Renal pelvis (tissue), 4 donors: Measurements from ENCODE around the gene FHIT. TPM values are rescaled to one million over a fixed set of nuclear protein-coding genes. Genes with fewer than 3 reads are reported as not detected.

Experiments
- DNase-seq: peaks from one replicate; pipeline ENCODE4 v3.0.0-alpha.2; 2013
- polyA plus RNA-seq, 3 donors: library from polyadenylated mRNA; unstranded; fragments of 120-200 nt; gene quantifications; one replicate each; pipeline ENCODE4 v1.2.1, GENCODE V29; 2013; ENCODE audit not compliant: insufficient read length in 3 of 3

FHIT gene
- polyA plus RNA-seq, 3 donors: 22.3 to 28.2 (median 25.5) TPM

- no peak for DNase-seq
Measured at GRCh38 chr3:60055765-60056164, 1195.5 kb downstream of the FHIT start.

GRCh38 chr3:60053526-60054265 is 1197.6 kb downstream of the FHIT start:
- no peak for DNase-seq

GRCh38 chr3:60048447-60048848 is 1202.8 kb downstream of the FHIT start:
- no peak for DNase-seq

GRCh38 chr3:60047426-60048200 is 1203.6 kb downstream of the FHIT start:
- DNase-seq: no peak

GRCh38 chr3:60046210-60046609 is 1205.0 kb downstream of the FHIT start:
- DNase-seq: no peak

DNA sequence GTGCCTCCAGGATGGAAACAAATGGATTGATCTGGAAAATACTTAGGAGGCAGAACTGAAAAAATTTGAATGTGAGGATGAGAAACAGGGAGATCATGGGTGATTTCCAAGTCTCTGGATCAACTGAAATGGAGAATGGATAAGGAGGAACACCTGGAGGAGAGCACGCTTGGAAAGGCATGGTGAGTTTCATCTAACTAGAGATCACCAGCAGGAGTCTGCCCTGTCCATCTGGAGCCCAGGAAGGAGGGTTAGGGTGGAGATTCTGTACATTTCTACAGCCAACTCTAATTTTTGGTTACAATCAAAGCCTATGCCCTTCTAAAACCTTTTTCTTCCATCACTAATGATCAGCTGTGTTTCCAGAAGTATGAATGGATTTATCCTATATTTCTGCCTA is 1205.6 kb downstream of the FHIT start:
- no peak for DNase-seq

DNA sequence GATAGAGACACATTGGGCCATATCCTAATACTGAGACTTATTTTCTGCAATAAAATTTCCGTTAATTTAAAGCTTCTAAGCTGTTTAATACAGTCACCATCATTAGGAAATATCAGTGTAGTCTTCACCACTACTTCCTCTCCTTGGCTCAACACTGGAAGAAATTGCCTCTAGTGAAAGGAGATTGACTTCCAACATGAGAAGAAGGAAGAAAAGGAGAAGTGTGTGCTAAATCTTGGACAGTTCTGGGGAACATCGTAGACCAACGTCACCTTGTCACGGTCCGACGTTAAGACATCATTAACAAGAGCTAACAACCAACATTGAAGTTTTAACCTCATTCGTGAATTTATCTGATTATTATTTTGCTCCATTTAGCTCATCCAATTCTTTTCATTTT is 1214.4 kb downstream of the FHIT start:
- DNase-seq: no peak

DNA sequence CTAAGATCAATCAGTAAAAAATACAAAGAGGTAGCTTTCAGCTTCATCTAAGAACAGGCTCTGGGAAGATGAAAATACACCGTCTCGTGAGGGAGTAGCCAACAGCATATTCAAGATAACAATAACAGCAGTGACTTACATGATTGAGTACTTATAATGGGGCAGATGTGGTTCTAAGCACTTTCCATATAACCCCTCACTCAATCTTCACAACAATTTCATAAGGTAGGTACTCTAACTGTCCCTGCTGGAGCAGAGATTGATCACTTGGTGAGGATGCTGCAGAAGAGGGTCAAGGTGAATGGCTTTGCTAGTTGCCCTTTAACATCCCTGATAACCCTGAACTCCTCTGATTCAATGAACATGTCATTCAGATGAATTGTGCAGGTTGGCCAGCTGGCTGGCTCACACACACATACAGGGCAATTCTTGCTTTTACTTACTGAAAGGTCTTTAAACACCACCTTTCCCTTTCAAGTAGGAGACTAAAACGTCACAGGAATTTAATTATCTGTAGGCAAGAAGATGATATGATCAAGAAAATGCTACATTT is 1217.3 kb downstream of the FHIT start:
- no peak for DNase-seq

DNA sequence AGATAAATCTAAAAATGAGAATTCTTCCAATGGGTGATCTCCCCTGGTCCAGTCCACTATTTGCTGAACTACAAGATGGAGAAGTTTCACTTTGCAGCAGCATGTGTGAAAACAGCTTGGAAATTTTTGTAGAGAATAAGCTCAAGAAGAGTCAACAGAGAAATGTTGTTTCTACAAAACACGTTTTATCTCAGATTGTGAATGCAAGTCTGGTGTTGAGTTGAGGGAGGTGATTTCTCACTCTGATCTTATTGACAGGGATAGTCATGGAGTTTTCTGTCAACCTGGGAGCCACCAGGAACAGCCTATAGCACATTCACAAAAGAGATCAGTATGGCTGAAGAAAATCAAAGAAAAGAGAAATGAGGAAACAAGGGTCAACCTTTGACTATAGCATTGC is 1220.3 kb downstream of the FHIT start:
- DNase-seq: no peak

DNA sequence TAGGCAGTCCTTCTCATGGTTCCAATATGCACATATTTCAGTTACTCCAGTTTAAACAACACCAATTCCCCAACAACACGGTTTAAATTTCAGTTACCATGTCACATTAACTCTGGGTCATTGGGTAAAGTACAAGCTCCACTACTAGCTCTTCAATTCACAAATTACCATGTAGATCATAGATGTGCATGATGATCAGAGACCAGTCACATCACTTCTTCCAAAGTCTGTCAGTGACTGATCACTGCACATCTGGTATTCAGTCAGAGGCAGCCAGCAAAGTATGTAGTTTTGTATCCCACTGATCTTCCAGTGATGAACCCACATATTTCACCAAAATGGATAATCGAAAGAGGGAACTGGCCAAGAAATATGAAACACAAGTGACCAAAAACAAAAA is 1223.0 kb downstream of the FHIT start:
- no peak for DNase-seq

GRCh38 chr3:60027335-60027734 is 1223.9 kb downstream of the FHIT start:
- no peak for DNase-seq

GRCh38 chr3:60025096-60026050 is 1225.9 kb downstream of the FHIT start:
- DNase-seq: peak; percentile 60

GRCh38 chr3:60024400-60024799 is 1226.9 kb downstream of the FHIT start:
- no peak for DNase-seq

DNA sequence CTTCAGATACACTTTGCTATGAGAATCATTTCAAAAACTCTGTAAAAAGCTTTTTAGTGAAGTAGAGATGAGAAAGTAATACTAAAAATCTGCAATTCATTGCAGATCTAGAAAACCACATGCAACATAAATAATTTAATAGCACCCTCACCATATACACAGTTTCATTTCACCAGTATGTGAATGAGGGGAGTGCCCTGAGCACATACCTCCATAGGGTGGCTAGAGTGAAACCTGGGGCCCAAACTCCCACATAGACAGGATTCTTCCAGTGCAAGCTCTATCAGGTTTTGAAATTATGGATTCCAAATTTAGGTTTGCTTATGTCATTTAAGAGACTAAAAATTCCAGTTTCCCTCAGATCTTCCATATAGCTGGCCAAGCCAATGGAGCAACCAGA is 1228.1 kb downstream of the FHIT start:
- DNase-seq: no peak

DNA sequence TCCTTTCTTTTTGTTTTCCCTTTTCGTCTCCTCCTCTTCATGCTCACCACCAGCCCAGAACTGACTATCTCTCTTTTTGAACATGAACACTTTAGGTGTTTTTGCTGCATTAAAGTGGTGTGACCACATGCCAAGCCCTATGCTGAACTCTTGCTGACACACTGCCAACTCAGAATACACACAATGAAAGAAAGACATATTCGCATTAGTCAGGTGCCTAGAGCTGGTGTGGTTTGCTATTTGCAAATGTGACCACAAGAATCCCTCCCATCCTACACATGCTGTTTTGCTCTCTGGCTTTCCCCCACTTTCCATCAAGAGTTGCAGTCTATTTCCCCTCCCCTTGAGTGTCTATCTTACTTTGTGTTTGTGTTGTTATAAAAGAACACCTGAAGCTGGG is 1233.6 kb downstream of the FHIT start:
- DNase-seq: no peak

DNA sequence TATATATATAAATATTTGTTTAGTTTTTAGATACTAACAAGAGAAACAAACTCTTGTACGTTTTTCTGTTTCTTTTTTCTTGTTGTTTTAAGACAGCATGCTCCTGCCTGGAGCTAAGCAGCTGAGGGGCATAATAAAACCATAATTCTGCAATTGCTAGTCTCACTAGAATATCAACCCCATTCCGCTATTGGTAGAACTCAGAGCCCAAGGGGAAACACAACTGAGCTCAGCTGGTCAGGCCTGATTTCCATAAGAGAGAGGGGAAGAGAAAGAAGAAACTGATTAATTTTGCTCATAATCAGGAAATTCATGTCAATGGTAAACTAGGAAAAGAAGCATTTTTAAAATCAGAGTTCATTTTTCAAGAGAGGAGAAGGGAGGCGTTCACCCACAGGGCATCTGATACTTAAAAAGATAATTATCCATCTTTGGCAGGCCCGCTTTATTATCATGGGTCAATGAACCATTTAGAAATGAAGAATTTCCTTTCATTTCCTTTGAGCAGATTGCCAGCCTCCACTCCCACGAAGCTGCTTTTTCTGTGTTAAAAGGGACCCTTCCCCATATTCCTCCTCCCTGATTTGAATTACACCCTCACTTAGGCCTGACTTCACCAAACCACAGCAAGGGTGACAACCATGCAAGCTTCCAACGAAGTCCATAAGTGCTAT is 1236.1 kb downstream of the FHIT start:
- DNase-seq: no peak

DNA sequence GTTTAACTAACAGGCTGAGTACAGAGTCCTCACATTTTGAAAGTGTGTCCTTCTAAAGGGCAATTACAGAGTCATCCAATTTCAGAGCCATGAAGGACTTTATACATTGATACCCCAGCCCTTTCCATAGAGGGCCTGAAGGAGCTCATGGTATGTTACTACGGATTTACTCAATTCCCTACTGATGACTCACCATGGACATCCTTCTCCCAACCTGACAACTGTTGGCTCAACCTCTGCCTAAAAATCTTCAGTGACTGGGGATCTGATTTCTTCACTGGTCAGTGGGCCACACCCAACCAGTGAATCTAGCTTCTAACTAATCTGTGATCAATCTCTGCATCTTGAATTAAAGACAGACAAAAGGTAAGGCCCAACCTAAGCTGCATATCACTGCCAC is 1238.0 kb downstream of the FHIT start:
- DNase-seq: no peak

- DNase-seq: no peak
Measured at GRCh38 chr3:60011218-60011617, 1240.0 kb downstream of the FHIT start.

DNA sequence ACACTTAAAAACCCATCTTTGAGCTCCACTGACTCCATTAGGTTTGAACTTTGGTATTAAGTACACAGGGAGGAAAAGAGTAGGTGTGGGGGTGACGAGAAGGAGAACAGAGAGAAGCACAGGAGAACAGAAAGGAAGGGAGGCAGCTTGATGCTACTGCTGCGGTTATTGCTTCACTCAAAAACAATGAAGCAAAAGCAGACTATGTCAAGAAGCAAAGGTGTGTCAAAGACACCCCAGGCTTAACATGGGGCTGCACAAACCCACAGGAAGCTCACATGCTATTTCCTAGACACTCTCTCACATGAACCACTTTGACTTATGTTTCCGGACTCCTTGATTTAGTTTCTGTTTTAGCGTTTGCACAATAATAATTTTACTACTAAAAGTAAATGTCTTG is 1240.5 kb downstream of the FHIT start:
- DNase-seq: no peak

DNA sequence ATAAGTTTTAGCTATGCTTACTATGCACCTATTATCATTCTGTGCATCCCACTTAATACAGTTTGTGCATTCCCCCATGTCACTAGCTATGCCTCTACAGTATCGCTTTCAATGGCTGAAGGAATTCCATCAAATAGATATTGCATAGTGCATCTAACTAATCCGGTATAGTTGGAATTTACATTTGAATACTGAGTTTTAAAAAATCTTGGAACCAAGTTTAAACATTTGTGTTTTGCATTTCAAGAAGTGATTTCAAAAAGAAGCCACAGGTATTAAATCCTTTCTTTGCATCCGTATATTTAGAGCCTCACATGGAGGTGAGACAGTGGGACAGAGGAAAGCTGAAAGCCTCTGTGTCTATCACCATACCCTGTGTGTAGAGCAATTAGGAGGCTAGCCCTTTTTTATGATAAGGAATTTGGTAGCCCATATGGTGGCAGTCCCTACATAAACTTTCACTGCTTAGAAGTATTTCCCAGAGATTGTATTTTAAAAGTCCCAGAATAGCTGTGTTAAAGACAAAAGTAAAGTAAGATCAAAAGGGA is 1241.2 kb downstream of the FHIT start:
- DNase-seq: no peak

- no peak for DNase-seq
Measured at GRCh38 chr3:60001369-60001768, 1249.9 kb downstream of the FHIT start.
